Fibroblast of upper back skin (primary cell): Measurements from ENCODE around the gene TTL.
"Not testable (repeated sequence)": the region's sequence is repeated elsewhere in the genome, so short reads cannot be mapped to it uniquely, and the experiment has no call there.

Source experiments
- DNase-seq: peaks from one replicate; pipeline ENCODE4 v3.0.0-alpha.2; 2013

The TTL gene

DNA sequence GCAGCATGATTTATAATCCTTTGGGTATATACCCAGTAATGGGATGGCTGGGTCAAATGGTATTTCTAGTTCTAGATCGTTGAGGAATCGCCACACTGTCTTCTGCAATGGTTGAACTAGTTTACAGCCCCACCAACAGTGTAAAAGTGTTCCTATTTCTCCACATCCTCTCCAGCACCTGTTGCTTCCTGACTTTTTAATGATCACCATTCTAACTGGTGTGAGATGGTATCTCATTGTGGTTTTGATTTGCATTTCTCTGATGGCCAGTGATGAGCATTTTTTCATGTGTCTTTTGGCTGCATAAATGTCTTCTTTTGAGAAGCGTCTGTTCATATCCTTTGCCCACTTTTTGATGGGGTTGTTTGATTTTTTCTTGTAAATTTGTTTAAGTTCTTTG lies 42.3 kb downstream of the TTL start:
- DNase-seq: not testable (repeated sequence)

DNA sequence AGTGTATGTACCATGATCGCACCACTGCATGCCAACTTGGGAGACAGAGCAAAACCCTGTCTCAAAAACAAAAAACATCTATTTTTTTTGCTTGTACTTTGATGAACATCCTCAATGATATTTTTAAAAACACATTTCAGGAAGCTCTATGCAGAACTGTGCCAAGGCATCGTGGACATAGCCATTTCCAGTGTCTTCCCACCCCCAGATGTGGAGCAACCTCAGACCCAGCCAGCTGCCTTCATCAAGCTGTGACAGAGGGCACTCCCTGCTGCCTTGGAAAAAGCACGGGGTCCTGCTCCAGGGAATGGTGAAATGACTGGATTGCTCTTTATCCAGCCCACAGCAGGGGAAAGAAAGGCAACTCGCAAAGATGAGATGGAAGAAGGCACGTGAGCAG lies 46.6 kb downstream of the TTL start:
- no peak for DNase-seq

- DNase-seq: no peak
Measured at GRCh38 chr2:112529757-112530156, 47.8 kb downstream of the TTL start.

DNA sequence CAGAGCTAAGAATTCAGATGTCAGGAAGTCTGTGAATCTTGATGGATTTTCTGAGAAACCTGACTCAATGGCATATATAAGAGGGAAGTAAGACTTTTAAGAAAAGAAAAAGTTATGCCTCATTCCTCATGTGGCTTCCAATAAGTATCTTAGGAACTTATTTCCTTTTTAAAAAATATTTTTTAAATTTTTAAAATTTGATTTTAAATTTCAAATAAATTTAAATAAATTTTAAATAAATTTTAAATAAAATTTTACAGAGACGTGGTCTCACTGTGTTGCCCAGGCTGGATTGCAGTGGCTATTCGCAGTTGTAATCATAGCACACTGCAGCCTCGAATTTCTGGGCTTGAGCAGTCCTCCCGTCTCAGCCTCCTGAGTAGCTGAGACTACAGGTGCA lies 48.8 kb downstream of the TTL start:
- no peak for DNase-seq

GRCh38 chr2:112534826-112535225 lies 52.9 kb downstream of the TTL start:
- no peak for DNase-seq

GRCh38 chr2:112536665-112537064 lies 54.7 kb downstream of the TTL start:
- not testable (repeated sequence) for DNase-seq

GRCh38 chr2:112539306-112539705 lies 57.4 kb downstream of the TTL start:
- DNase-seq: no peak

GRCh38 chr2:112540906-112541305 lies 59.0 kb downstream of the TTL start:
- no peak for DNase-seq

DNA sequence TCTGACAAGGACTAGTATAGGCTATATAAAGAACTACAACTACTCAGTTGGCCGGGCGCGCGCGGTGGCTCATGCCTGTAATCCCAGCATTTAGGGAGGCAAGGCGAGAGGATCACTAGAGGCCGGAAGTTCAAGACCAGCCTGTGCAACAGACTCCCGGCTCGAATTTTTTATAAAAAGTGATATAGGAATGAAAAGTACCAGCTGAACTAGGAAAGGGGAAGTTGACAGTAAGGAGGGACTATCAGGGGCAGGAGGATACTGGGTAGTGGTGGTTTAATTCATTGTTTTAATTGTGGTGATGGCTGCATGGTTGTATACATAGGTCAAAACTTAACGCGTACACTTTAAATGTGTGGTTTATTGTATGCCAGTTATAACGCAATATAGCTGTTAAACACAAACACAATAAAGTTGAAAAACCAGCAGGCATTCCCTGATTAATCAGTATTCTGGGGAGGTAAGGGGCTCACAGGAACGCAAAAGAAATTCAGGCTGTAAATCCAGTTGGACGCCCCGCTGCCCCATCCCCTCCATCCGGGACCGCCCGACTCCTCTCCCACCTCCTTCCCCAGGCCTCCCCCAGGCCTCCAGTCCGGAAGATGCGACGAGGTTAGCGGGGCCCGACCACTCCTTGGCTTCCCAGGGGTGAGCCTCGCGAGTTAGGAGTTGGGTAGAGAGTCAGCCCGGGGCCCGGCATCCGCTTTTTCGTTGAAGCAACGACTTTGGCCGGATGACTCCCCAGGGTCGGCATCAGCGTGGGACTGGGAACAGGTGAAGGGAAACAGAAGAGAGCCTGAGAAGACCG lies 59.6 kb downstream of the TTL start:
- DNase-seq: peak; percentile 64

GRCh38 chr2:112542123-112542983 lies 60.4 kb downstream of the TTL start, which contains the start of gene POLR1B:
Gene POLR1B, plus strand, starts transcription at chr2:112542465. Its CDS starts 30 bp downstream, at chr2:112542495.
- peak; percentile 73 for DNase-seq

GRCh38 chr2:112542984-112543661 lies 61.2 kb downstream of the TTL start:
- DNase-seq: peak; percentile 3

GRCh38 chr2:112547333-112547732 lies 65.4 kb downstream of the TTL start:
- peak; percentile 14 for DNase-seq

DNA sequence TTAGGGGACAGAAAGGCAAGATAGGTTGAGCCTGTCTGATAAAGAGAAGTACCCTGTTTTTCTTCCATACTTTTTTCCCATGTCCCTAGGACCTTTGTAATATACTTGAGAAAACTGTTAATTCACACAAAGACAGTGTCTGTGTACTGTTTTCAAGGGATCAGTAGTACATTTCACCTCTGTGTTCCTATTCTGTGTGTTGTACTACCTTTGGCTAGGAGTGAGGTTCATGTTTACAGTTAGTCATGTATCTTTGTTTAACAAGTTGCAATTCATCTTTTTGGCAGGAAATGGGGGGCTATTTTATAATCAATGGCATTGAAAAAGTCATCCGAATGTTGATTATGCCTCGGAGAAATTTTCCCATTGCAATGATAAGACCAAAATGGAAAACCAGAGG lies 67.0 kb downstream of the TTL start:
- no peak for DNase-seq

DNA sequence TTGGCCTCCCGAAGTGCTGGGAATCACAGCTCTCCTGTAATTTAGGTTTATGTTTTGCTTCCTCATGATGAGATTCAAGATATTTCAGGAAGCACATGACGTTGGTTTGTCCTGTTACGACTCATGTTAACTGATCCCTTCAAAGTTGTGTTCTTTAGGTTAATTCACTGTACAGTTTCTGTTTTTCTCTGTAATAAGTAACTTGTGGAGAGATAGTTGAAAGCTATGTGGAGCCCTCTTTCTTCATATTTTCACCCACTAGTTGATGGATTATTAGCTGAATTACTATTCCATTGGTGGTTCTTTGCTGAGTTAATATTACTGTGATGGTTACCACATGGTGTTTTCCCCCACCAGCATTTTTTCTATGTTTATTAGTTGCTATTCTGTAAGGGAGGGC lies 84.1 kb downstream of the TTL start:
- DNase-seq: no peak

GRCh38 chr2:112566508-112566907 lies 84.6 kb downstream of the TTL start:
- DNase-seq: not testable (repeated sequence)

DNA sequence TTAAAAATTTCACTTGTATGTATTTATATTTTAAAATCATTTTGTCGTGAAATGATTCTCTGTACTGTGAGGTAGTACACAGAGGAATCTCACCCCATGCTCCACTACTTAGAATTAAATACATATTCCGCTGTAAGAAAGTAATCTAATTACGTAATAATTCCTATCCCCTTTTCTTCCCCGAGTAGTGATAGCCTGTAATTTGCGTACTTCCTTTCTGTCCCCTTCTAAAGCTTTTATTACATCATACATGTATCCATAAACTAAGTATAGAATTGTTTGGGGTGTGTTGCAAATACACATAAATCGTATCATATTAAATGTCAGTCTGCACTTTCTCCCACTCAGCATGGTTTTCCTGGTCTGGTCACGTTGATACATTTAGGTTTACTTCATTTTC lies 90.0 kb downstream of the TTL start:
- DNase-seq: no peak

DNA sequence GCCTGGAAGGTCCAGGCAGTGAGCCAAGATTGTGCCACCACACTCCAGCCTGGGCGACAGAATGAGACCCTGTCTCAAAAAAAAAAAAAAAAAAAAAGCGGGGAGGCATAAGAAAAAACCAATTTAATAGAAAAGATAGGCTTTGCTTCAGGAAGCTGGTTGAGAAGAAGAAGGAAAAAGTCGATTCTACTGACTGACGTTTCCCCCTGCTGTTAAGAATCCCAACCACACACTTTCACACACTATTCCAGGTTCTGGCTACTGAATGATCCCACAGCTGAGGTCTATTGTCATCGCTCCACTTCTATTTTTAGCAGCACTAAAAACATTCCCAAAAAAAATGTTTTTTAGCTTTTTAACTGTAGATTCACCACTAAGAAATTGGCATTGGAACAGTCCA lies 95.8 kb downstream of the TTL start:
- peak; percentile 48 for DNase-seq

DNA sequence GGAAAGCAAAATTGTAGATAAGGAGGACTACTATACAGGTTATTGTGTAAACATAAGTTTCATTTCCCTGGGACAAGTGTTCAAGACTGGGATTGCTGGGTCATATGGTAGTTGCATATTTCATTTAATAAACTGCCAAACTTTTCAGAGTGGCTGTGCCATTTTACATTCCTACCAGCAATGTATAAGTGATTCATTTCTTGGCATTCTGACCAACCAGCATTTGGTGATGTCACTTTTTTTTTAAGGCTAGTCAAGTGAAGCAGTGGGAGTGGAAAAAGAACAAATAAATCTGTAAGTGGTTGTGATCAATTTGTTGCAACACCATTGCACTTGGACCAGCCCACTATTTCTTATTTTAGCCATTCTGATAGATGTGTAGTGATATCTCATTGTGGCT lies 97.3 kb downstream of the TTL start:
- peak; percentile 91 for DNase-seq

DNA sequence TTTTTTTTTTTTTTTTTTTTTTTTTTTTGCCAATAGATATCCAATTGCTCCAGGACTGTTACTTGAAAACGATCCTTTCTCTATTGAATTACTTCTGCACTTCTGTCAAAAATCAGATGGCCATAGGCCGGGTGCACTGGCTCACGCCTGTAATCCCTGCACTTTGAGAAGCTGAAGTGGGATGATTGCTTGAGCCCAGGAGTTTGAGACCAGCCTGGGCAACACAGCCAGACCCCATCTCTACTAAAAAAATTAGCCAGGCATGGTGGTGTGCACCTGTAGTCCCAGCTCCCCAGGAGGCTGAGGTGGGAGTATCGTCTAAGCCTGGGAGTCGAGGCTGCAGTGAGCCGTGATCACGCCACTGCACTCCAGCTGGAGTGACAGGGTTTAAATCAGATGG lies 98.1 kb downstream of the TTL start:
- DNase-seq: no peak

GRCh38 chr2:112582314-112582746 lies 100.4 kb downstream of the TTL start:
- DNase-seq: peak; percentile 66

DNA sequence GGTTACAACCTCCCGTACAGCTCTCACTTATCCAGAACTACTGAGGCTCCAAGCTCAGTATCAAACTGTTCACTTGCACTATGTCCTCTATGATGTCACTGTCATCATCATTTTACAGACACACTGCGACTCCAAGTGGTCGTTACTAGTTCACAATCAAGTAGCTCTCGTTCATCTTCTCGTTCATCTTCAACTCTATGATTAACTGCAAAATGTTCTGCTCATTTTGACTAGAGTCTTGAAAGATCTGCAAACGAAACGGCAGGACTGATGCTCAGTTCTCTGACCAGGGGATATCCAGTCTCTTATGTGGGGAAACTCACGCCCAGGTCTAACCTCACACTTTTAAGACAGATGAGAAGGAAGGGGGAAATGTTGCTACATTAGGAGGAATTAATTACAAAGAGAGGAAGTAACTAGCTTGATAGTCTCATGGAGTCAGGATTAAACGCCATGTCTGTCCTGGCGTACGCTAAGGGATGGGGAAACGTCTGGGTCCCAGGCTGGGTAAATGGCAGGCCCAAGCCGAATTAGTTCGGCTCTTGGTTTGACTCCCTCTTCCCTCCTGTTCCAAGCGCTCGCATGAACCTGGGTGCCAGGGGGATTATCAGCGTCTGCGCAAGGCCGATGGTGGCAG lies 101.7 kb downstream of the TTL start:
- DNase-seq: no peak

DNA sequence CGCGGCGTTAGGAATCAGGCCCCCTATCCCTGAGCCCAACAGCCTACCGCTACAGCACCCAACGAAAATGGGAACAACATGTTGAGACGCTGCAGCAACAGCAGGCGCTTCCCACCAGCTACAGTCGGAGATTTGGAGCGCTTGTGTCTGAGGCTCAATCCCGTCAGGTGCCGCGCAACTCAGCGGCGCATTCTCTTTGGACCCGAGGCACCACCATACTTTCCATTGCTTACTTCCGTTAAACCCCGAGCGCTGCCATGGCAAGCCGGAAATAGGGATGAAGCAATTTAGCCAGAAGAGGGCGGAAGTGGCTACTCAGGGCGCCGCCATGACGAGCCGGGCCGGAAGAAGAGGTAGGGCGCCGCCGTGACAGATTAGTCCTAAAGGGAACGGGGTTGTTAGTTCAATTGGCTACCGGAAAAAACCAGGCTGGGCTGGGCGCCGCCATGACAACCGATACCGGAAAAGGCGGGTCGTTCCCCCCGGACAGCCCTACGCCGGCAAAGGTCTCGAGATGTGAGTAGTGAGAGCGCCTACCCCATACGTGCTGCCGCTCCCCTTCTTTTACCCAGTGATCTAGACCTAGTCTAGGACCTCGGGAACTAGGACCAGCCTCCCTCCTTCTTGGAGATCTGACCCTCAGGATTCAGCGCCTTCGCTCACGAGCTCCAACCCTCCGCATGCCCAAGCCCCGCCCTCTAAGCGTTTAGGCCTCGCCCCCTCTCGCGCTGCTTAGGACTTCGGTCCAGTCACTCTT lies 102.4 kb downstream of the TTL start, which contains the start of gene CHCHD5:
TSS of gene CHCHD5 (plus strand) at position 476 of the 757 bp plus-strand sequence. CDS start at position 515, 39 bp downstream.
- peak; percentile 97 for DNase-seq
